Erythroblast (primary cell): ENCODE results near the gene MPZL1.

Experiments
- GATA1 ChIP-seq: IDR thresholded peaks from 2 replicates; pipeline ENCODE4 v1.6.1; 2011; ENCODE audit warnings: low read depth, mild to moderate bottlenecking, control low read depth, low read length, moderate library complexity
- POLR2A ChIP-seq: IDR thresholded peaks from 2 replicates; pipeline ENCODE4 v1.6.1; 2011; ENCODE audit warnings: mild to moderate bottlenecking, low read length

DNA sequence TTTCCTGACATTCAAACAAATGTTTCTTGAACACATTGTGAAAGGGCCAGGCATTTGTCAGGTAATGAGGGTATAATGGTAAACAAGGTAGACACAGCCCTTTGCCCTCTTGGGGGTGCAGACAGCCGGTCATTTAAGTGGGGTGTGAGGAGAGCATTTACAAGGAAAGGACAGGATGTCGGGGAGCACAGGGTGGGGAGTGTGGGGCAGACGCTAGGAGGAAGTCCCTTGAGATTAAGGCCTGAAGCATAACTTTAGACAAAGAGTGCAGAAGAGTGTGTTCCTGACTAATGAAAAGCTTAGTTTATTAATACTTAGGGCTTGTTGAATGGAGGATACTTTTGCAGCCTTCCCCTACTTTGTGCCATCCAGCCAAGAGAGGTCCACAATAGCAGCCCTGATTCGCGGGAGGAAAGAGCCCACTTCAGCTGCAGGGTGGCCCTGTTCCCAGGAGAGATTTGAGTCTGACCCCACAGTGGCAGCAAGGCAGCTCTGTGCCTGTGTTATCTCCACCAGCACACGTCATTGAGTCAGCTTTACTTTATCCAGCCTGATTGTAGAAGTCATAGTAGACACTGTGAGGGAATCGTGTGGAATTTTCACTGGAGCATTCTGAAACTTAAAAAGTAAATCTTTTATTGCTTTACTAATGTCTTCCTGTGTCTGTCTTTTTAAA is 35.1 kb downstream of the MPZL1 start:
- TF ChIP-seq POLR2A (no peak), GATA1 (no peak)
